Keratinocyte (primary cell): ENCODE results near the gene ADAMTS1. TPM values are rescaled to one million over a fixed set of nuclear protein-coding genes. Genes with fewer than 3 reads are reported as not detected.

ENCODE experiments used
- DNase-seq: peaks from one replicate; pipeline ENCODE4 v3.0.0-alpha.2; 2011; ENCODE audit warnings: low read depth, missing footprints, low spot score
- FAIRE-seq: peaks from 2 replicates; lab custom pipeline; 2011; peaks lifted over from hg19 to GRCh38; lab: Jason Lieb, UNC
- H2AFZ ChIP-seq: 2 replicates; pipeline ENCODE4 v1.6.0; 2012; ENCODE audit warnings: low read length, control low read depth, inconsistent platforms; ENCODE audit not compliant: control insufficient read depth
- H3K27ac ChIP-seq: 2 replicates; pipeline ENCODE4 v1.5.1; 2011; ENCODE audit warnings: low read length; ENCODE audit not compliant: control insufficient read depth, insufficient read depth
- H3K27me3 ChIP-seq: 3 replicates; pipeline ENCODE4 v1.6.0; 2011; ENCODE audit warnings: low read length; ENCODE audit not compliant: control insufficient read depth, insufficient read depth; ENCODE audit errors: extremely low read depth
- H3K36me3 ChIP-seq, 2 experiments: 2 replicates in 1 of 2; 3 replicates in 1 of 2; pipeline ENCODE4 v1.5.1; 2011; ENCODE audit warnings: low read length in 2 of 2, mild to moderate bottlenecking in 1 of 2; ENCODE audit not compliant: control insufficient read depth in 2 of 2, insufficient read depth in 2 of 2; ENCODE audit errors: extremely low read depth in 1 of 2
- H3K4me1 ChIP-seq: 3 replicates; pipeline ENCODE4 v1.5.1; 2011; ENCODE audit warnings: low read length; ENCODE audit not compliant: control insufficient read depth, insufficient read depth; ENCODE audit errors: extremely low read depth
- H3K4me2 ChIP-seq: 3 replicates; pipeline ENCODE4 v1.6.0; 2011; ENCODE audit warnings: low read depth, low read length; ENCODE audit not compliant: control insufficient read depth, insufficient read depth; ENCODE audit errors: extremely low read depth
- H3K4me3 ChIP-seq, 3 experiments: fragments of 200-600 bp in 1 of 3; sonication (generic) in 1 of 3; 2 replicates in 2 of 3; 3 replicates in 1 of 3; pipeline ENCODE4 v1.5.1; 2011 to 2016; ENCODE audit warnings: low read length in 3 of 3, mild to moderate bottlenecking in 3 of 3, control low read depth in 2 of 3, inconsistent platforms in 1 of 3, low read depth in 1 of 3, mixed read lengths in 1 of 3, mixed run types in 1 of 3, moderate library complexity in 1 of 3; ENCODE audit not compliant: control insufficient read depth in 2 of 3, insufficient read depth in 2 of 3; ENCODE audit errors: extremely low read depth in 1 of 3
- H3K79me2 ChIP-seq: 2 replicates; pipeline ENCODE4 v1.6.0; 2012; ENCODE audit warnings: low read length; ENCODE audit not compliant: control insufficient read depth, insufficient read depth
- H3K9ac ChIP-seq: 3 replicates; pipeline ENCODE4 v1.6.0; 2011; ENCODE audit warnings: low read length; ENCODE audit not compliant: control insufficient read depth, insufficient read depth; ENCODE audit errors: extremely low read depth
- H3K9me1 ChIP-seq: 3 replicates; pipeline ENCODE4 v1.6.0; 2011; ENCODE audit warnings: low read length; ENCODE audit not compliant: control insufficient read depth, insufficient read depth; ENCODE audit errors: extremely low read depth
- H3K9me3 ChIP-seq: 2 replicates; pipeline ENCODE4 v1.5.1; 2012; ENCODE audit warnings: low read depth, low read length; ENCODE audit not compliant: control insufficient read depth
- H4K20me1 ChIP-seq: 3 replicates; pipeline ENCODE4 v1.6.0; 2011; ENCODE audit warnings: low read length; ENCODE audit not compliant: control insufficient read depth, insufficient read depth; ENCODE audit errors: extremely low read depth
- EZH2 ChIP-seq: IDR thresholded peaks from one replicate; pipeline ENCODE4 v1.6.1; 2012; ENCODE audit warnings: inconsistent platforms, mild to moderate bottlenecking, low read length, moderate library complexity
- dilution Hi-C: fragments of 300-500 bp; cut with MboI; formaldehyde crosslinking; loops from one replicate; pipeline ENCODE4 v1.7.0; 2020; ENCODE audit warnings: low sequenced_read_pairs; ENCODE audit not compliant: extremely low pct_ligation_motif_present
- polyA plus RNA-seq, 5 experiments: library from polyadenylated mRNA; depleted of rRNA in 3 of 5; stranded (reverse) in 3 of 5; stranded (forward) in 1 of 5; unstranded in 1 of 5; fragments of >200 nt; gene quantifications; 1 replicate in 1 of 5; 2 replicates in 3 of 5; 3 replicates in 1 of 5; pipeline versions ENCODE4 v1.2.1 to v1.2.3, GENCODE V29; 2011 to 2012; ENCODE audit warnings: missing spikeins in 2 of 5, low read depth in 1 of 5, low replicate concordance in 1 of 5
- TF ChIP-seq, protein P1 (sequence below), 3 experiments: IDR thresholded peaks in 1 of 3; conservative IDR thresholded peaks in 1 of 3; optimal IDR thresholded peaks in 1 of 3; 2 replicates in 2 of 3; 3 replicates in 1 of 3; pipeline versions ENCODE3 to v1.5.1; 2011; ENCODE audit warnings: low read length in 3 of 3, mild to moderate bottlenecking in 3 of 3, moderate library complexity in 2 of 3, control low read depth in 1 of 3, inconsistent platforms in 1 of 3; ENCODE audit not compliant: insufficient read depth in 2 of 3; ENCODE audit errors: extremely low read depth in 1 of 3

Gene ADAMTS1
- polyA plus RNA-seq, 1 donor (not counting 4 experiments of a cell fraction or from before 2014, with no cell fraction given): 344 TPM

DNA sequence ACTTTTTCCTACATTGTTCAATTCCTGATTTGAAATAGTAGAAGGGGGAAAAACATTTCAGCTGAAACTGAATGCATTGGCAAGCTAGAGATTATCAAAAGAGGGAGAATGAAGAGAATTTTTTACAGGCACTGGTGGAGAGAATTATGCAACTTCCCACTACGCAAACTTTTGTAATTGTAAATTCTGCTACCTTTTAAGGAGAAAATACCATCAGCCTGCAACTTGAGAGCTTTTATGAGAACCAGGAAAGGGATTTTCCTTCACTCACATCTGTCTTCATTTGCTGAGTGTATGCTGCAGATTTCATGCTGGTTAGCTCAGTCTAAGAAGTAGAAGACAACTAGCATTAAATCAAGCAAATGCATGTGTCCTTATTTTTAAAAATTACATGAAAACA lies 43.7 kb downstream of the ADAMTS1 start:
- DNase-seq: no peak
- Histone ChIP-seq H2AFZ (no peak overlapping the region), H3K4me3 (no peak overlapping the region), H3K9me3 (no peaks in the 10 kb centered on the region), H3K36me3 (no peaks in the 10 kb centered on the region), H3K27ac (no peak overlapping the region), H3K4me1 (peaks cover 4% of the 10 kb centered on the region), H3K79me2 (no peaks in the 10 kb centered on the region), H3K4me2 (no peak overlapping the region), H3K9me1 (no peaks in the 10 kb centered on the region), H4K20me1 (no peaks in the 10 kb centered on the region), H3K27me3 (no peaks in the 10 kb centered on the region), H3K9ac (no peak overlapping the region)
- dilution Hi-C loops: no loop called here
- no peak for TF ChIP-seq EZH2
- TF ChIP-seq, protein P1, sequence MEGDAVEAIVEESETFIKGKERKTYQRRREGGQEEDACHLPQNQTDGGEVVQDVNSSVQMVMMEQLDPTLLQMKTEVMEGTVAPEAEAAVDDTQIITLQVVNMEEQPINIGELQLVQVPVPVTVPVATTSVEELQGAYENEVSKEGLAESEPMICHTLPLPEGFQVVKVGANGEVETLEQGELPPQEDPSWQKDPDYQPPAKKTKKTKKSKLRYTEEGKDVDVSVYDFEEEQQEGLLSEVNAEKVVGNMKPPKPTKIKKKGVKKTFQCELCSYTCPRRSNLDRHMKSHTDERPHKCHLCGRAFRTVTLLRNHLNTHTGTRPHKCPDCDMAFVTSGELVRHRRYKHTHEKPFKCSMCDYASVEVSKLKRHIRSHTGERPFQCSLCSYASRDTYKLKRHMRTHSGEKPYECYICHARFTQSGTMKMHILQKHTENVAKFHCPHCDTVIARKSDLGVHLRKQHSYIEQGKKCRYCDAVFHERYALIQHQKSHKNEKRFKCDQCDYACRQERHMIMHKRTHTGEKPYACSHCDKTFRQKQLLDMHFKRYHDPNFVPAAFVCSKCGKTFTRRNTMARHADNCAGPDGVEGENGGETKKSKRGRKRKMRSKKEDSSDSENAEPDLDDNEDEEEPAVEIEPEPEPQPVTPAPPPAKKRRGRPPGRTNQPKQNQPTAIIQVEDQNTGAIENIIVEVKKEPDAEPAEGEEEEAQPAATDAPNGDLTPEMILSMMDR (optimal IDR thresholded peaks at IDR 0.05 in 1 of 3, IDR thresholded peaks at IDR 0.05 in 1 of 3, conservative IDR thresholded peaks at IDR 0.05 in 1 of 3; ENCODE audit: extremely low read depth in 1 of 3, insufficient read depth in 2 of 3, low read length in 3 of 3): no peak
- no peak for FAIRE-seq

DNA sequence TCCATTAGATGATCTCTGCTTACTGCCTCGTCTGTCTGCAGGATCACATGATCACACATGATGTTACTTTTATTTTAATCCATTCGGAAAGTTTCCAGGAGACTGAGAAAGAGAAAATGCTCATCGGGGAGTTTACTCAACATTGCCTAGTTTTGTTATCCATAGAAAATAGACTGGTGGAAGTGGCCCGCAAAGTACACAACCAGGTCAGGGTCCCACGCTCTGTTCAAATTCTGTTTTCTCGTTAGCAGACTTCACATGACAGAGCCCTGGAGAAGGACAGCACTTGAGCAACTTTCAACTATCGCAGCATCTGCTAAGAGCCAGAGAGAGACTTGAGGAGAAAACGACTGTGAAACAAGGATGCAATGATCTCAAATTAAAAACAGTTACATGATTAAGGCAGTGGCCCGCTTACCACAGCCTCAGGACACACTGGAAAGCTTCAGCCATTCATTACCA lies 44.2 kb downstream of the ADAMTS1 start:
- Histone ChIP-seq H3K9me1 (no peaks in the 10 kb centered on the region), H2AFZ (no peak overlapping the region), H3K4me1 (no peaks in the 10 kb centered on the region), H3K9ac (no peak overlapping the region), H3K4me2 (no peak overlapping the region), H4K20me1 (no peaks in the 10 kb centered on the region), H3K9me3 (no peaks in the 10 kb centered on the region), H3K27me3 (no peaks in the 10 kb centered on the region), H3K27ac (no peak overlapping the region), H3K36me3 (no peaks in the 10 kb centered on the region), H3K4me3 (no peak overlapping the region), H3K79me2 (no peaks in the 10 kb centered on the region)
- no peak for DNase-seq
- no peak for FAIRE-seq
- dilution Hi-C loops: no loop called here
- TF ChIP-seq EZH2: no peak
- TF ChIP-seq, protein P1 (optimal IDR thresholded peaks at IDR 0.05 in 1 of 3, IDR thresholded peaks at IDR 0.05 in 1 of 3, conservative IDR thresholded peaks at IDR 0.05 in 1 of 3; ENCODE audit: extremely low read depth in 1 of 3, insufficient read depth in 2 of 3, low read length in 3 of 3): no peak
